Left forelimb (tissue), 1 donor: Measurements from ENCODE around the gene GUCA2A.
"Not testable (repeated sequence)": the region's sequence is repeated elsewhere in the genome, so short reads cannot be mapped to it uniquely, and the experiment has no call there.

Experiments
- DNase-seq: peaks from one replicate; pipeline ENCODE4 v3.0.0-alpha.2; 2018; ENCODE audit warnings: low spot score

Gene GUCA2A, protein sequence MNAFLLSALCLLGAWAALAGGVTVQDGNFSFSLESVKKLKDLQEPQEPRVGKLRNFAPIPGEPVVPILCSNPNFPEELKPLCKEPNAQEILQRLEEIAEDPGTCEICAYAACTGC

GRCh38 chr1:42164551-42165420, at the start of gene GUCA2A:
GUCA2A (minus strand) TSS chr1:42164745; CDS start chr1:42164712, 33 bp downstream.
- no peak for DNase-seq

DNA sequence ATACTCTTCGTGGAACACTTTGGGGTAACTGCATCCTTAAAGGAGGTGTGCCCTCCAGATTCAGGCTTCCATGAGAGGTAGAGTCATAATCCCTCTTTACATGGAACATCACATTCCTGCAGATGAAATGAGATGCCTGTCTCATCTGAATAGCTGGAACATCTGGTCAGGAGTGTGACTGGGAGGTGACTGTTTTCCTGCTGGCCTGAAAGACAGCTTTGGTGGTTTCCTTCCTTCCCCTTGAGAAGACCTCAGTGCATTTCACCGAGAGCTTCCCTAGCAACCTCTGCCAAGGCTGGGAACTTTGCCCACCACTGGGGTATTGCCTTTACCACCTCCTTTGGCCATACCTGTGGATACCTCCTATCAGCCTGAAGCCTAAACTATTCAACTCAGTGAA, 46.7 kb upstream of the GUCA2A start:
- DNase-seq, result no peak

DNA sequence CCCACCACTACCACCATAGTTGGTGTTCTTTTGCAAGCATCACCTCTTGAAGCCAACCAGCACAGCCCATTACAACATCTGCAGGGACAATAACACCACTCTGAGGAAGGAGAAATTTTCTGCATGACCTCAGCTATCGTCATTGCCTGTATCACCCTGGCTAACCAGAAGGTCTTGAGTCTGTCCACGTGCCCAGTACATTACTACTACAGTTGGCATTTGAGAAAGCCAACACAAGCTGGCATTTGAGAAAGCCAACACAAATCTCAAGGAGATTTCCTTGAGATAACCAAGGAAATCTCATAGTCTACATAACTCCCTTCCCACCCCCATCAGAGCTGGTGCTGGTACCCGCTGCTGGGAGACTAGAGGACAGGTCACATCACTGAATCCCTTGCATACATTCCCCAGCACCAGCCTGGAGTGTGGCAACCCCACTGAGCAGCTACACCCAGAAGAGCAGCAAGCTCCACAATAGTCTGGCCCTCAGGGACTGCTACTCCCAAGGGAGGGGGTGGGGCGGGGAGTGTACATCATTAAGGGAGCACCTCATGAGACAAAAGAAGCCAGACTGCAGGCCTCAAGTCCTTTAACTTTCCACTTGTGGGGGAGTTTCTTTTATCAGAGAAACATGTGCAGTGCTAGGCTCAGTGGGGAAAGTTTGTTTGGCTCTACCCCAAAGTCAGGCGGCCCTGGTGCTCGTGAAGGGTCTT, 46.0 kb upstream of the GUCA2A start:
- no peak for DNase-seq

DNA sequence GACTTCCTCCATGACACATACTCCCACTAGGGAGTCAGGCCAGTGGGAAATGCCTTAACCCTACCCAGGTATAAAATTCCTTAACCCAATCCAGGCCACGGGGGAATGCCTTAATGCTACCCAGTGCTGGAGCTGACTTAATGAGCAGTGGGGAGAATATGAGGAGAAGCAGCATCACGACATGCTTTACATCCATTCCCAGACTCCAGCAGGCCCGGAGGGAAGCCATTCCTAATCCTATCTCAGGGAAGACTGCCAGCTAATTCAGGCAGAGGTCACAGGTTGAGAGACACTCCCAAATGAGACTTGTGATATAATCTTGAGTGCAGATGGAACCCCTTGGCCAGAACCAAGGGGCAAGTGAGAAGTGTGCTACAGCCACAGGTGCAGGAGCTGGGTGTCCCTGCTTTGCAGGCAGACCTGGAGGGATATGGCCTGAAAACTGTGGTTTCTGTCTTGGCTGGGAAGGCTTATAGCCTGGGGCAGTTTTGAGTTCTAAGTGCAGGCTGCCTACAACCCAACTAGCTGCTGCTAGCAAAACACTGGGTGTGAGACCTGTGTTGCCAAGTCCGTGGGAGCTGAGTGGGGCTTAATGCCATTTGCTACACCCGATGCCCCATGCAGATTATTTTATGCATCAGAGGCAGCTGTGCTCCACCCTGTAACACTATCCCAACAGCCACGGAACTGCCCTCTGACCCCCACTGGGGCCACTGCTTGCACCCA, 45.1 kb upstream of the GUCA2A start:
- no peak for DNase-seq

DNA sequence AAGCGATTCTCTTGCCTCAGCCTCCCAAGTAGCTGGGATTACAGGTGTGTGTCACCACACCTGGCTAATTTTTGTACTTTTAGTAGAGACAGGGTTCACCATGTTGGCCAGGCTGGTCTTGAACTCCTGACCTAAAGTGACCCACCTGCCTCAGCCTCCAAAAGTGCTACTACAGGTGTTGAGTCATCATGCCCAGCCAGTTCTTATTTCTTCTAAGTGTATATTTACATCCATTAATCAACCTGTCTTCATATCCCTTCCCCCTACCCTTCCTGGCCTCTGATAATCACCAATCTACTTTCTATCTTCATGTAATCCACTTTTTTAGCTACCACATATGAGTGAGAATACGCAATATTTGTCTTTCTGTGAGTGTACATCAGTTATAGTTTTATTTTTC, 42.4 kb upstream of the GUCA2A start:
- DNase-seq, result not testable (repeated sequence)

- DNase-seq, result no peak
Measured at GRCh38 chr1:42206164-42206563, 41.6 kb upstream of the GUCA2A start.

DNA sequence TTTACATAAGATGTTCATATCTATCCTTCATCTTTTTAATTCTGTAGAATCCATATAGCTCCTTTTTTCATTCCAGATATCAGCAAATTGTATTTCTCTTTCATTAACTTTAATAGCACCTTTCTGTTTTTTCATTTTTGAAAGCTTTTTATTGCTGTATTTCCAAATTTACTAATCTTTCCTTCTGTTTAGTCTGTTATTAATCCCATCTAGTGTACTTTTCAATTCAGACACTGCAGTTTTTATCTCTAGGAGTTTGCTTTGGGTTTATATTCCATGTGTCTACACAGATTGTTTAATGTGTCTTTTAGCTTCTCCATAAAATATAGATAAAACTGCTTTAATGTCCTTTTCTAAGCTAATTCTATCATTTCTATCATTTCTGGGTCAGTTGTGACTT, 37.4 kb upstream of the GUCA2A start:
- no peak for DNase-seq

DNA sequence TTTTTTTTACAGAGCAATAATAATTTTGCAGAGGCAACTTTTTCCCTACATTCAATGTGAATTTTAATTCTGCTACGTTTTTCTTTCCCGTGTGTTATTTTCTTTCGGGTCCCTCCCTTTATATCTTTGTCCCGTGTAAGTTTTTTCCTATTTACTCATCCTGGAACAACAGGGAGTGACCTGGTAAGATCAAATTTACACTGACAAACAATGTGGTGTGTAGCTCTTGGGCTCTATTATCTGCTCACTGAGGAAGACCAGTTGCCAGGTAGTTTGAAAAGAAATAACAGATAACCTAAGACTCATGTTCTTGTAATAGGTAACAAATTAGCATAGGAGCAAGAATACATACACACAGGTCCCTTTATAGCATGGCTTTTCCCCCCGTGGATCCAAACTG, 33.7 kb upstream of the GUCA2A start:
- DNase-seq, result no peak

DNA sequence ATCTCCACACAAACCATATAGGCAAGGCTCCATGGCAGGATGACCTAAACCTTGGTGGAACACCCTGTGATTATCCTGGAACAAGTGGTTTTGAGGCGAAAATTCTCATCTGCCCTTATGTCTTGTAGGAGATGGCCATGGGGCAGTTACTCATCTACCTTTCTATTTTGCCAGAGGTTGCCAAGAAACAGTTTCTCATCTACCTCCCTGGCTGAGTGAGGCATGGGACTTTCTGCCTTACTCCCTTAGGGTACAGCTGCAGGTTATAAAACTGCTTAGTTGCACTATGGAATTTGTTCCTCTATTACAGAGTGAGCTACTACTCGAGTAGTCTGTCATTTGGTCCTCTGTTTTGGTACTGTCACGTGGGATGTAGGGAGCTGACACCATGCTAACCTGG, 31.3 kb upstream of the GUCA2A start:
- no peak for DNase-seq

GRCh38 chr1:42192106-42192505, 27.6 kb upstream of the GUCA2A start:
- DNase-seq, result no peak

GRCh38 chr1:42191319-42191718, 26.8 kb upstream of the GUCA2A start:
- no peak for DNase-seq

- no peak for DNase-seq
Measured at GRCh38 chr1:42189931-42190853, 25.6 kb upstream of the GUCA2A start.

DNA sequence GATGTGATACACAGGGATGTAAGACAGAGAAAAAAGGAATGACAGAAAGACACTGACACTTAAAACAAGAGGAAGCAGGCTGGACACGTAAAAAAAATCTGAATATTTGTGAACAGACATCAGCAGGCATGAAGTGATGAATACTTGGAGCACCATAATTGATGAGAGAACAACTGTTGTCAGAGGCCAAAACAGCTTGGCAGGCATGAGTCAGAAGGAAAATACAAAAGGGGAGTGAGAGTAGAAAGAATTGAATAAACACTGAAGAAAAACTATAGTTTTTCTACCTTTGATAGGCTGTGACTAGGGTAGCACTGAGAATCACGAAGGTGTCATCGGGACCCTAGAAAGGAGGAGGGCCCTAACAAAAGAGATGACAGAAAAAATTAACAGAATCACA, 21.6 kb upstream of the GUCA2A start:
- DNase-seq, result no peak

DNA sequence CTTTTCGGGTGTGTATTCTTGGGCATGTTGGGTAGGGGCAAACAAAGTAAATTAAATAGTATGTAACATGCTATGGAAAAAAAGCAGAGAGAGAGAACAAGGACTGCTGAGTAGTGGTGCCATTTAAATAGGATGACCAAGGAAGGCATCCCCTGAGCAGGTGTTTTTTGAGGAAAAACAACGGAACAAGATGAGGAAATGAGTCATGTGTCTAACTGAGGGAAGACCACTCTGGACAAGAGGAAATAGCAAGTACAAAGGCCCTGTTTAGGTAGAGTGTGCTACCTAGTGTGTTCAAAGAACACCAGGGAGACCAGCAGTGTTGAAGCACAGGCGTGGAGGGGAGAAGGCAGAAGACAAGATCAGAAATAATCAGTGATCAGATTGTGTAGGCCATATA, 20.1 kb upstream of the GUCA2A start:
- no peak for DNase-seq

DNA sequence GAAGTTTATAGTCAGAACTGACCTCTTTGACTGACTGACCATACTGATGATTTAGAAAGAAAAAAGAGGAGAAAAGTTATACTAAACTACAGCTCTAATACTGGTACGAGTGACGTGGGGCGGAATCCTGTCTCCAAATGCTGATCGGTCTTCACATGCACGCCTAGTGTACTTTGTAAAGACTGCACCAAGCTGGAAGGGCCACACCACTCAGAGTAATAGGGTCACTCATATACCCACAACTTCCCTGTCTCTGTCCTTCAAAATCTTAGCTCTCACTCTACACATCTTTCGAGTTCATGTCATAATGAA, 19.4 kb upstream of the GUCA2A start:
- DNase-seq, result no peak

DNA sequence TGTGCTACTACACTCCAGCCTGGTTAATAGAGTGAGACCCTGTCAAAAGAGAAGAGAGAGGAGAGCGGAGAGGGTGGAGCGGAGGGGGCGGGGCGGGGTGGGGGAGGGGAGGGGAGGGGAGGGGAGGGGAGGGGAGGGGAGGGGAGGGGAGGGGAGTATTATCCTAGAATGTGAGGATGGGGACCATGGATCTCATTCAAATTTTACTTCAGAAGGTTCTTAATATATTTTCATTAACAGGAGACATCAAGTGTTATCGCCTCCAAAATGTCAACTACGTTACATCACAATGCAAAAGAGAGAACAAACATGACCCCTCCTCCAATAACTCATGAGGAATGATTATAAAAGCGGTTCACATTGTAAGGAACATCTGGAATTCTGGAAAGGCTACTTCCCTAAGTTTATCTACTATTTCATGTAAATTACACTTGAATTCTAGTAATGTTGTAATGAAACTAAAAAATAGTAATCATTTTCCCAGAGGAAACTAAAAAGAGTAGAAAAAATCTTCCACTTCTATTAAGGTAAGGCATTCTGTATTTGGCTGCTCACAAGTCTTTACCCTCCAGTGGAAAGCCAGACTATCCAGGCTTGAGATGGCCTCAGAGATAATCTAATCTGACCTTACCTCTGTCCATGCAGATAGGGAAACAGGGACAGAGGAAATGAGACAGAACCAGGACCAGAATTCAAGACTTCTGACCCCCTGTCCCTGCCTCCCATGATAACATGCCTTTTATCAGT, 18.8 kb upstream of the GUCA2A start:
- no peak for DNase-seq

DNA sequence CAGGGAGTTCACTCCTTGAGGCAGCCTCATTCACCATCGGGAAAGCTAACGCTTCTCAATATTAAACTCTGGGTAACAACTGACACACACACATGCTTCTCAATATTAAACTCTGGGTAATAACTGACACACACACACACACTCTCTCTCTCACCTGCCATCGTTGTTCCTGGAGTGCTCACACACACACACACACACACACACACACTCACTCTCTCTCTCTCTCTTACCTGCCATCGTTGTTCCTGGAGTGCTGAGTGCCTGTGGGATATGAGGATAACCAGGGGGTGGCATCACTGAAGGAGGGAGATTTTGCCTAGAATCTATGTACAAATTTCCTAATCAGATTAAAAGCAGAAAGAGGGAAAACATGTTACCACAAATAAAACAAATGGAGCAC, 17.1 kb upstream of the GUCA2A start:
- DNase-seq, result no peak

DNA sequence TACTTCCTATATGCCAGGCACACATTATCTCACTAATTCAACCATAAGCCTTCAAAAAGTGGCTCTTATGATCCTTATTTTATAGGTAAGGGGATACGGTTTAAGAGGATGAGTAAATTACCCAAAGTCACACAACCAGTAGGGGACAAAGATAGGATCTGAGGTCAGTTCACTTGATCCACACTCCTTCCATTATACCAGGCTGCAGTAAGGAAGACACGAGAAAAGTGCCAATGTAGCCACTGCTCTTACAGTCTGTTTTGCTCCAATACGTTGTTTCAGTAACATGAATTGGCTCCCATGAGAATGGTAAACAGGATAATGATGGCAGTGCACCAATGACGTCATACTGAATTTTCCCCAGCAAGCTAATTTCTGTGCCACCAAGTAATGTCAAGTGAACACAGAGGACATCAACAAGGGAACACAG, 15.4 kb upstream of the GUCA2A start:
- no peak for DNase-seq

GRCh38 chr1:42179275-42179674, 14.7 kb upstream of the GUCA2A start:
- no peak for DNase-seq

DNA sequence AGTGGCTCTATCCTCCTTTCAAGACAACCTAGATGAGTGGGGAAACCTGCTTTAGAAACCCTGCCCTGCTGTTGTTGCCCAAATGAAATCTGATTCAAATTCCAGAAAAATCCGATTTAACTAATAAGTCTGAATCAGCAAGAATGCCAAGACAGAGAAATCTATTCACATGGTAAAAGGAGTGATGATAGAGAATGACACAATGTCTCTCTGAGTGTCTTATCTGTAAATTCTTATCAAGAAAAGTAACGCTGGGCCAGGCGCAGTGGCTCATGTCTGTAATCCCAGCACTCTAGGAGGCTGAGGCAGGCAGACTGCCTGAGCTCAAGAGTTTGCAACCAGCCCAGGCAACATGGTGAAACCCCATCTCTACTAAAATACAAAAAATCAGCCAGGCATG, 13.7 kb upstream of the GUCA2A start:
- DNase-seq, result no peak

- no peak for DNase-seq
Measured at GRCh38 chr1:42177541-42177981, 13.0 kb upstream of the GUCA2A start.
